Retina (tissue), 1 donor: ENCODE results near the gene FAM50A.
A peak's percentile ranks its signal among the peaks of the same experiment; 100 is the strongest.
"Not testable (repeated sequence)": the region's sequence is repeated elsewhere in the genome, so short reads cannot be mapped to it uniquely, and the experiment has no call there.

Source experiments
- DNase-seq: peaks from one replicate; pipeline ENCODE4 v3.0.0-alpha.2; 2016

The FAM50A gene

DNA sequence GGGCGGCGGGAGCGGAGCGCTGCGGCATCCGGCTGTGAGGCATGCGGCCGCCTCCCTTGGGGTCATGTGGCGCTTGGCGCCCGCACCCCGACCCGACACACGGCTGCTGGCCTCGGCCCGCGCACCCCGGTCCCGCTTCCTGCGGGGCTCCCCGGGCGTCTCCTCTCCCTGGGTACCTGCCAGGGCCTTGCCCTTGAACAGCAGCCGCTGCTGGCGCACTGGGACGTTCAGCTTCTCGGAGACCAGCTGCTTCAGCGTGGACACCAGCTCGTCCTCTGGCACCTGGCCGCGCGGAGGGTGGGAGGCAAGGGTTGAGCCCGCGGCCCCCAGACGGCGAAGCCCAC is 42.1 kb downstream of the FAM50A start:
- DNase-seq: peak; percentile 55

DNA sequence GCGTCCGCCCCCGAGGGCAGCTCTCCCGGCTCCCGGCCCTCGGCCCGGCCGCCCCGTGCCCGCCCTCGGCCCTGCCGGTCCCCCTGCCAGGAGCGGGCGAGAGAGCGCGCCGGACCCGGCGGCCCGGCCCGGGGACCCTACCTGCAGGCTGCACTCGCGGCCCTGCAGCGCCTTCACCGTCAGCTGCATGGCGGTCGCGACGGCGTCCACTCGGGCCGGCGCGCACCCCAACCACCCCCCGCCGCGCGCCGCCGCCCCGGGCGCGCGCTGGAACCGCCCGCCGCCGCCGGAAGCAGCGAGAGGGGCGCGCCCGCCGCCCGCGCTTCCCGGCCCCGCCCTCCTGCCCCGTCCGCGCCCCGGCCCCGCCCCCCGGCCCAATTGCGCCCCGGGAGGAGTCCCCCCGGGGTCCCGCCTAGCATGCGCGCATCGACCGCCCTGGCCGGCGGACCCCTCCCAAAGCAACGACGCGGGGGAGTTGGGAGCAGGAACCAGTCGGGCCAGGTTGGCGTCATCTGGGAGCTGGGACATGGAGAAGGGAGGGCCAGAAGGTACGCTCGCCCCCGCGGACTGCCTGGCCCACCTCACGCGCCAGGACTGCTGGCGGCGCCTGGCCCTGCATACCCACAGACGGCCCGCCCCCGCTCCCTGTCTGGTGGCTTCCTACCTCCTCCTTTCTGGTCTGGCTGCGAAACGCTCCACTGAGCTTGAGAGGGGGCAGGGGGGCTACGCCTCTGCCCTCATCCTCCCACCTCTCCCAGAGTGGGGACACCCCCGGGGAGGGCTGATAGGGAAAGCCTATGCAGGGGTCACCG is 42.7 kb downstream of the FAM50A start, which contains the start of gene UBL4A:
Gene UBL4A, minus strand, starts transcription at position 220 of the 812 bp plus-strand sequence. Its CDS starts 31 bp downstream, at position 189.
- peak; percentile 69 for DNase-seq

DNA sequence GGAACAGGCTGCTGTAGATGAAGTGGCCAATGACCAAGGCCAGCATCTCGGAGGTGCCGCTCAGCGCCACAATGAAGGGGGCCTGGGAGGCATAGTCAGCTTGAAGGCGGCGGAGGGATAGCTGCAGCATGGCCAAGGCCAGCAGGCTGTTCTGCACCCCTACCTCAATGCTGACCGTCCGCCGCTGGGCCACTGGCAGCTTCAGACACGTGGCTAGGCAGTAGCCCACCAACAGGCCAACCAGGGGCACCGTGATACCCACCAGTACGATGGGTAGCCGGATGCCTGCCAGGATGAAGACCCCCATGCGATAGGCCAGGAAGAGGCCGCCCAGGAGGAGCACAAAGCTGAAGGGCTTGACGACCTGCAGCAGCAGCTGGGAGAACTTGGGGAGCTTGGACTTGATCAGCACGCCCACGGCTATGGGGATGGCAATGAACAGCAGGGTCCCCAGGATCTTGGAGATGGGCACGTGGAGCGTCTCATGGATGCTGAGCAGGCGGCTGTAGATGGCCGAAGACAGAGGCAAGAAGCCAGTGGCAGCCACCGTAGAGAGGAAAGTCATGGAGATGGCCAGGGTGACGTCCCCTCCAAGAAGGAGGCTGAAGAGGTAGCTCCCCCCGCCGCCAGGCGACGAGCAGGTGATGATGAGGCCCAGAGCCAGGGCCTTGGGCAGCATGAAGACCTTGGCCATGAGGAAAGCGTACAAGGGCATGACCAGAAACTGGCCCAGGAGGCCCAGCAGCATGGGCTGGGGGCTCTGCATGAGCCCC is 43.8 kb downstream of the FAM50A start:
- DNase-seq: no peak

DNA sequence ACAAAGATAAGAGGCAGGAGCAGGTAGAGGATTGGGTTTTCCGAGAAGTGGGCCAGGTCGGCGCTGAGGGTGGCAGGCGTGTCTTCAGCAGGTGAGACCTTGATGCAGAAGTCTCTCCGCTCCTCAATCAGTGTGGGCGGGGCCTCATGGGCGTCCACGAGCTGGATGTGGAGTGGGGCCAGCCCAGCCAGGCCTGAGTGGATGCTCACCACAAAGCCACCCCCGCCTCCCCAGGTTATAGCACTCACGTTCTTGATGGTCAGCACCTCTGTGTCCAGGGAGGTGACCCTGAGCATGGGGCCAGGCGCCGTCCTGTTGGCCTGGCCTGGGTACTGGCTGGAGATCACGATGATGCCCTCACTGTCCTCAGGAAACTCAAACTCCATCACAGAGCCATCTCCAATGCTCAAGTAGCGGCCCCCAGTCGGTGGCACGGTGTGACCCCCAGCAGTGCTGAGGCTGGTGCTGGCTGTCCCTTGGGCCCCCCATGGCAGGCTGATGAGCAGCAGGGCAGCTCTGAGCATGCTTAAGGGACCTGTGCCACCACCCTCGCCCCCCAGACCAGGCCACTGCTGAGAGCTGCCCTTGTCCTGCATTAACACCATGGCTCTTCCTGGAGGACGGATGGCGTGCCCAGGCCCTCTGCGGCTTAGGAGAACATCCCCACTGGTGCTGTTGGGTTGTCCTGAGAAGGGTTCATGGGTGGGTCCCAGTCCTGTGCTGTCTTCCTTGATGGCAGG is 44.6 kb downstream of the FAM50A start:
- DNase-seq: no peak

DNA sequence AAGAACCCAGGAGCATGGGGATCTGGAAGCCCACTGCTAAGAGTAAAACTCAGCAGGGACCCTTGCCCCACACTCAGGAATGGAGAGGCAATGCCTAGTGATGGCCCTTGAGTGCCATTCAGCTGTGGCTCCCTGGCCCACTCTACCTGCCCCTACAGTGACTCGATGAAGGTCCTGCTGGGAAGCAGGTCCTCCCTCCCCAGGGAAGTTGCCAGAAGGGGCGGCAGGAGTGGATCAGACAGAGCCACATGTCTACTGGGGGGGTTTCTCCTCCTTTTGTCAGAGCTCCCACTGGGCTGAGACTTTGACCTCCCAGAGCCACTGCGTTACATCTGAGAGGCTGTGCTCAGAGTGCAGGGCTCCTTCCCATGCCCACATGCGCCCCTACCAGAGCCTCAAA is 45.2 kb downstream of the FAM50A start:
- DNase-seq: no peak

DNA sequence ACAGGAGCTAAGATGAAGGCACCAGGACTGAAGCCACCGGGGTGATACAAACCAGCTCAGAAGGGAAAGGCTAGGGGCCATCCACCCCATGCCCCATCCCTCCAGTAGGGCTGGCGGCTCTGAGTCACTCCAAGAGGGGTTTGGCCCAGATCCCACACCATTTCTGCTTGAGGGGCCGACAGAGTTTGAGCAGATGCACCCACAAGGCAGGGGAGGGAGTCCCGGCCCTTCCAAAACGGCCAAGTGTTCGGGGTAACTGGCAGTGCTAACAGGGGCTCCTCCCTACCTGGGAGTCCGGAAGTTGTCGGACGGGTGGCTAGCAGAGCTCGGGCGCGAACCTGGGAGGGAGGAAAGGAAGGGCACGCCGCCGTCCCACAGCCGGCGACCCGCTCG is 46.1 kb downstream of the FAM50A start:
- DNase-seq: peak; percentile 34

DNA sequence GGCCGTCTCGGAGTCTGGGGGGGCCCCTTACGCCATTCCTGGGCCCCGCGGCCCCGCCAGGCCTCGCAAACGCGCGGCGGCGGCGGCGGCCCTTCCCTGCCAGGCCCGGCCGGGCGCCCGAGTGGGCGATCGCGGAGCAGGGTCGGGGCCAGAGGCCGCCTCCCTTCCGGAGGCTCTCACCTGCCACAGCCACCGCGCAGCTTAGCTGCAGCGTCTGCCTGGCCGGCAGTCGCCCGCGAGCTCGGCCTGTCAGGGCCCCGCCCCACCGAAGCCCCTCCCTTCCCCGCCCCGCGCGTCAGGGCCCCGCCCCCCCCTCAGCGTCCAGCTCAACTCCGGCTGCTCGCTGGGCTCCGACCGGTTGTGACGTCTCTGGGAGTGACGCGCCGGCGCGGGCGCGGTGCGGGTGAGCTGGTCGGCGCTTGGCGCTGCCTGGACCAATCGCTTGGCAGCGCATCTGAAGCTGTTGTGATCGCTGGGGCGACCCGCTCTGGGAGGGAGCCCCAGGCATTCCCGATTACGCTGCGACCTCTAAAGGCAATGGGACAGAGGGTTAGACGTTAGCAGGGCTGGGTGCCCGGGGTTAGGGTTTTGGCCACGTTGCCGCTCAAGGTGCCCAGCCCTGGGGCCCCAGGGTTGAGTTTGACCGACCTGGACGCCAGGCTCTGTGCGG is 46.6 kb downstream of the FAM50A start, which contains the start of gene SLC10A3:
Gene SLC10A3, minus strand, starts transcription at position 216 of the 670 bp plus-strand sequence. CDS start 1,689 bp downstream, outside the sequence.
- peak; percentile 86 for DNase-seq

DNA sequence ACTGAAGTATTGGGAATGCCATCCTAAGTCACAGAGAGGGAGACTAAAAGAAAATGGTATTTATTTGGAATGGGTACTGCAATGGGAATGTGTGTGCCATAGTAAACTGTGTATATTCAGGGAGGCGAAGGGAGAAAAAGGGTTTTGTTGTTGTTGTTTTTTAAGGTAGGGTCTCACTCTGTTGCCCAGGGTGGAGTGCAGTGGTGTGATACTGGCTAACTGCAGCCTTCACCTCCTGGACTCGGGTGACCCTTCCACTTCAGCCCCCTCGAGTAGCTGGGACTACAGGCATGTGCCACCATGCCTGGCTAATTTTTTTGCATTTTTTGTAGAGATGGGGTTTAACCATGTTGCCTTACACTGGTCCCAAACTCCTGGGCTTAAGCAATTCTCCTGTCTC is 50.8 kb downstream of the FAM50A start:
- DNase-seq: no peak

DNA sequence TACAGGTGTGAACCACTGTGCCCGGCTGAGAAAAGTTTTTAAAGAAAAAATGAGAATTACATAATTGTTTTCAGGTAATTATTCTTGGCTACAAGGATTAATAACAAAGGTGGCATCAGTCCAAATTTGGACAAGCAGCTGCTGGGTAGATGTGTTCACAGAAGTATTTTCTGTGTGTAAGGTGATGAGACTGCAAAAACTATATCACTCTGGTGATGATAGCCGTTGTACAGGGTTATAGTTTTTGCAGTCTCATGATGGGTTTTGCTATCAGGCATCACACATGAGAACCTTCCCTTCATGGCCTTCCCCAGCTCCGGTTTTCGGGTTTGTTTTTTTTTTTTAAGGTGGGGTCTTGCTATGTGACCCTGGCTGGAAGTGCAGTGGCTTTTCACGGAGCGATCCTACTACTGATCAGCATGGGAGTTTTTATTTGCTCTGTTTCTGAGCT is 51.6 kb downstream of the FAM50A start:
- DNase-seq: no peak

DNA sequence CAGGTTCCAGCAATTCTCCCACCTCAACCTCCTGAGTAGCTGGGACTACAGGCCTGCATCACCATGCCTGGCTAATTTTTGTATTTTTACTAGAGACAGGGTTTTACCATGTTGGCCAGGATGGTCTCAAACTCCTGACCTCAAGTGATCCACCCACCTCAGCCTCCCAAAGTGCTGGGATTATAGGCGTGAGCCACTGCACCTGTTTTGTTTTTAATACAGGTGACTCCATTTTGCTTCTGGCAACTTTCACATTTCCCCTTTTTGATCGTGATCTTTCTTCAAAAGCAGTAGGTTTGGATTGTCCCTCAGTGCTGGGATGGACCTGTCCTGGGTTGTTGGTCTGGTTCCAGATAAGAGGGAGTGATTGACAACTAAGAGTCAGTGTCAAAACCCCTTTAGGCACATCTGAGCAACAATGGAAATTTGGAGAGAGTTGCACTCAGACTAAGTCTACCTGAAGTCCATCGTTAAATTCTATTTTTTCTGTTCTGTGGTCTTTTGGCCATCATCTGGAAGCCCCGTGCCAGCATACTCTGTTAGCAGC is 52.7 kb downstream of the FAM50A start:
- not testable (repeated sequence) for DNase-seq
